IMR-90 (cell line): ENCODE data around the gene NPLOC4.
"Not testable (repeated sequence)": the region's sequence is repeated elsewhere in the genome, so short reads cannot be mapped to it uniquely, and the experiment has no call there.

Experiments used
- BHLHE40 ChIP-seq: fragments of 150-350 bp; IDR thresholded peaks from 2 replicates; pipeline ENCODE4 v1.6.1; 2016; ENCODE audit warnings: mild to moderate bottlenecking, low read depth, low read length
- CTCF ChIP-seq: conservative IDR thresholded peaks from 2 replicates; pipeline ENCODE4 v1.5.1; 2012; ENCODE audit warnings: mild to moderate bottlenecking, low read depth, low read length, improper control_type of control experiment
- MAFK ChIP-seq: IDR thresholded peaks from 2 replicates; pipeline ENCODE4 v1.6.1; 2012; ENCODE audit warnings: low read depth, low read length, improper control_type of control experiment
- POLR2A ChIP-seq: IDR thresholded peaks from 2 replicates; pipeline ENCODE4 v1.6.1; 2012; ENCODE audit warnings: mild to moderate bottlenecking, low read depth, low read length

- not testable (repeated sequence) for TF ChIP-seq CTCF, BHLHE40, MAFK, POLR2A
Measured at GRCh38 chr17:81618307-81618706, 18.6 kb downstream of the NPLOC4 start.
